ENCODE results near the gene YAE1.
A peak's percentile ranks its signal among the peaks of the same experiment; 100 is the strongest.

YAE1 gene

GRCh38 chr7:39557222-39557621, 9.0 kb upstream of the YAE1 start:
- no peak for DNase-seq

GRCh38 chr7:39557911-39558310, 8.3 kb upstream of the YAE1 start:
- no peak for DNase-seq

GRCh38 chr7:39560408-39560807, 5.8 kb upstream of the YAE1 start:
- DNase-seq: no peak

- no peak for DNase-seq
Observed at GRCh38 chr7:39560997-39561396, 5.2 kb upstream of the YAE1 start.

- no peak for DNase-seq
Observed at GRCh38 chr7:39565538-39565937, 666 bp upstream of the YAE1 start.

GRCh38 chr7:39567294-39567693, 1.1 kb downstream of the YAE1 start:
- DNase-seq: no peak

GRCh38 chr7:39574673-39575349, 8.6 kb downstream of the YAE1 start:
- DNase-seq: no peak

GRCh38 chr7:39577229-39577874, 11.1 kb downstream of the YAE1 start:
- no peak for DNase-seq

GRCh38 chr7:39580149-39580874, 14.1 kb downstream of the YAE1 start:
- DNase-seq: peak; percentile 67

- DNase-seq: no peak
Observed at GRCh38 chr7:39582536-39582935, 16.3 kb downstream of the YAE1 start.

- no peak for DNase-seq
Observed at GRCh38 chr7:39583539-39583938, 17.3 kb downstream of the YAE1 start.

GRCh38 chr7:39587393-39587792, 21.2 kb downstream of the YAE1 start:
- DNase-seq: no peak

GRCh38 chr7:39588416-39588815, 22.2 kb downstream of the YAE1 start:
- no peak for DNase-seq

GRCh38 chr7:39589323-39590111, 23.3 kb downstream of the YAE1 start:
- peak; percentile 80 for DNase-seq

- no peak for DNase-seq
Observed at GRCh38 chr7:39592586-39592985, 26.4 kb downstream of the YAE1 start.

- DNase-seq: no peak
Observed at GRCh38 chr7:39594988-39595620, 28.9 kb downstream of the YAE1 start.

- no peak for DNase-seq
Observed at GRCh38 chr7:39602351-39602750, 36.1 kb downstream of the YAE1 start.

- no peak for DNase-seq
Observed at GRCh38 chr7:39603924-39604323, 37.7 kb downstream of the YAE1 start.

- DNase-seq: no peak
Observed at GRCh38 chr7:39605087-39605486, 38.9 kb downstream of the YAE1 start.

- no peak for DNase-seq
Observed at GRCh38 chr7:39606352-39606751, 40.1 kb downstream of the YAE1 start.

- no peak for DNase-seq
Observed at GRCh38 chr7:39606941-39607340, 40.7 kb downstream of the YAE1 start.

GRCh38 chr7:39607865-39608264, 41.7 kb downstream of the YAE1 start:
- no peak for DNase-seq

- DNase-seq: no peak
Observed at GRCh38 chr7:39608278-39608677, 42.1 kb downstream of the YAE1 start.

Measured in central memory CD4-positive, alpha-beta T cell (primary cell).